Heart left ventricle (tissue), 16 donors: ENCODE data around the gene KRT15. TPM values are rescaled to one million over a fixed set of nuclear protein-coding genes. Genes with fewer than 3 reads are reported as not detected.

ENCODE experiments used
- ATAC-seq, 4 donors: fragments of 200-7000 bp; cut with Tn5 transposase; one replicate each; pipeline ENCODE4 v1.9.1; 2020 to 2022; ENCODE audit warnings: moderate library complexity in 4 of 4, mild to moderate bottlenecking in 3 of 4, moderate number of reproducible peaks in 1 of 4
- DNase-seq, 5 donors: peaks; one replicate each; pipeline ENCODE4 v3.0.0-alpha.2; 2020
- H3K27ac ChIP-seq, 12 donors: fragments of 200-600 bp; sonication (generic) in 4 of 12; one replicate each; pipeline versions ENCODE4 v1.5.0 to v1.8.0; 2016 to 2022; ENCODE audit warnings: mild to moderate bottlenecking in 2 of 12
- H3K27me3 ChIP-seq, 9 donors: fragments of 200-600 bp; sonication (generic) in 2 of 9; one replicate each; pipeline versions ENCODE4 v1.5.1 to v1.8.0; 2016 to 2022; ENCODE audit warnings: mild to moderate bottlenecking in 3 of 9
- H3K36me3 ChIP-seq, 9 donors: fragments of 200-600 bp; sonication (generic) in 2 of 9; one replicate each; pipeline versions ENCODE4 v1.5.0 to v1.8.0; 2018 to 2022; ENCODE audit warnings: mild to moderate bottlenecking in 2 of 9
- H3K4me1 ChIP-seq, 12 donors: fragments of 200-600 bp; sonication (generic) in 4 of 12; one replicate each; pipeline versions ENCODE4 v1.5.0 to v1.8.0; 2016 to 2022; ENCODE audit warnings: mild to moderate bottlenecking in 3 of 12
- H3K4me3 ChIP-seq, 12 donors: fragments of 200-600 bp; sonication (generic) in 4 of 12; one replicate each; pipeline versions ENCODE4 v1.5.0 to v1.8.0; 2017 to 2022; ENCODE audit warnings: mild to moderate bottlenecking in 9 of 12, moderate library complexity in 4 of 12
- H3K9me3 ChIP-seq, 12 donors: fragments of 200-600 bp; sonication (generic) in 4 of 12; one replicate each; pipeline versions ENCODE4 v1.5.0 to v1.8.0; 2016 to 2022; ENCODE audit warnings: mild to moderate bottlenecking in 1 of 12
- CTCF ChIP-seq, 12 donors: fragments of 200-600 bp; sonication (generic) in 4 of 12; IDR thresholded peaks; one replicate each; pipeline versions ENCODE4 v1.5.0 to v1.8.0; 2018 to 2022; ENCODE audit warnings: antibody characterized with exemption in 12 of 12, mild to moderate bottlenecking in 5 of 12
- POLR2A ChIP-seq, 2 donors: fragments of 450-650 bp; IDR thresholded peaks; one replicate each; pipeline ENCODE4 v1.6.1; 2017; ENCODE audit warnings: antibody characterized with exemption in 2 of 2, mild to moderate bottlenecking in 2 of 2, moderate library complexity in 2 of 2
- WGBS, 4 donors: extraction: QIAGEN DNeasy Blood & Tissue Kit in 2 of 4; methylation state at CpG; one replicate each; pipeline versions ENCODE4 v1.1.5 to v1.1.7; 2013 to 2018; 5-methylcytosine and 5-hydroxymethylcytosine counted together
- intact Hi-C, 10 donors: fragments of 100-400 bp; cut with DNase I; formaldehyde crosslinking; loops; one replicate each; pipeline versions ENCODE4 v1.11.1 to v1.14.2; 2022
- polyA plus RNA-seq, 2 donors: library from polyadenylated mRNA; stranded (reverse); fragments of 200-250 nt; gene quantifications; one replicate each; pipeline ENCODE4 v1.2.3, GENCODE V29; 2013
- total RNA-seq, 9 donors: library from RNA; depleted of rRNA in 2 of 9; stranded (reverse); fragments of >200 nt in 2 of 9; fragmentation: NEBNext Ultra II Directional in 3 of 9; extraction: Animal tissue kit (Norgen Biotek cat#: 25700) in 3 of 9; gene quantifications; one replicate each; pipeline versions ENCODE4 v1.1.0 to v1.2.4, GENCODE V29; 2016 to 2023
- donor health status: ischemic (EF 13 %, LVEDD 7.1; RV severe dilation, severe dysfunction).
- donor health status: healthy with polysubstance abuse.
- donor health status: DM: no; HTN: yes; CAD: no.
- donor health status: DM: no; HTN: no; CAD: no.
- donor health status: ischemic (EF 25% LVEDD 6.9; RV normal size, moderate dysfunction).
- donor health status: ischemic (EF 25% LVEDD 5.7; RV mildly dilated, moderate dysfunction).
- donor health status: healthy.
- donor health status: DM: yes; HTN: yes; CAD: no.
- donor health status: ischemic (EF 35%, LVEDD 5.7; RV mildly dilated, moderate dysfunction).
- donor health status: nonischemic (EF 11% LVEDD 7.7; RV severe dilation, severe dysfunction).
- donor health status: DM: yes; HTN: yes; CAD: no.
- donor health status: PGD.
- donor health status: ischemic (EF 29% LVEDD 5.4; RV normal size, mild dysfunction).
- donor health status: nonischemic (EF 23%, LVEDD 6.1; RV moderate dilation, normal function).

The KRT15 gene
- total and polyA plus RNA-seq, 11 donors: 0.14 to 0.36 TPM; not detected in 9

GRCh38 chr17:41500131-41500911 lies 18.4 kb downstream of the KRT15 start:
- Histone ChIP-seq H3K36me3 (no peaks in the 10 kb centered on the region), H3K27me3 (peaks cover 0 to 11% (median 0%) of the 10 kb centered on the region in 9 donors), H3K27ac (no peak overlapping the region), H3K4me1 (peaks cover 0 to 24% (median 0%) of the 10 kb centered on the region in 12 donors), H3K9me3 (no peaks in the 10 kb centered on the region), H3K4me3 (no peak overlapping the region)
- TF ChIP-seq POLR2A (IDR thresholded peaks at IDR 0.05): no peak
- TF ChIP-seq CTCF (IDR thresholded peaks at IDR 0.05): no peak
- intact Hi-C loops: no loop called here
- DNase-seq (no peak), ATAC-seq (no peak)
- 57 to 71% (median 59%) methylated on average over 15 of the region's 15 CpGs for WGBS, 4 donors

GRCh38 chr17:41499714-41500113 lies 19.0 kb downstream of the KRT15 start:
- TF ChIP-seq CTCF (IDR thresholded peaks at IDR 0.05): no peak
- TF ChIP-seq POLR2A (IDR thresholded peaks at IDR 0.05): no peak
- H3K27ac ChIP-seq: no peak overlapping the region
- ATAC-seq (no peak), DNase-seq (no peak)
- intact Hi-C loops: loop anchor here in 4 of 10 donors (5.0 to 10.0 kb wide), 3 partner anchors 95 to 595 kb away; no protein-coding TSS in a partner anchor
- H3K36me3 ChIP-seq: no peaks in the 10 kb centered on the region
- H3K4me3 ChIP-seq: no peak overlapping the region
- peaks cover 0 to 24% (median 0%) of the 10 kb centered on the region in 12 donors for H3K4me1 ChIP-seq
- 76 to 91% (median 79%) methylated on average over 5 of the region's 5 CpGs for WGBS, 4 donors
- H3K9me3 ChIP-seq: no peaks in the 10 kb centered on the region
- peaks cover 0 to 11% (median 0%) of the 10 kb centered on the region in 9 donors for H3K27me3 ChIP-seq

- Histone ChIP-seq H3K4me1 (peaks cover 0 to 27% (median 0%) of the 10 kb centered on the region in 12 donors), H3K4me3 (no peak overlapping the region), H3K27ac (peak overlapping the region in 1 of 12 donors; percentile 86), H3K9me3 (no peaks in the 10 kb centered on the region), H3K27me3 (peaks cover 0 to 7% (median 0%) of the 10 kb centered on the region in 9 donors), H3K36me3 (no peaks in the 10 kb centered on the region)
- no peak for TF ChIP-seq CTCF (IDR thresholded peaks at IDR 0.05)
- no peak for TF ChIP-seq POLR2A (IDR thresholded peaks at IDR 0.05)
- ATAC-seq (peak in 2 of 4 donors; percentile 14 to 33), DNase-seq (no peak)
- 61 to 68% (median 65%) methylated on average over 6 of the region's 6 CpGs for WGBS, 4 donors
- intact Hi-C loops: loop anchor here in 4 of 10 donors (5.0 to 10.0 kb wide), 3 partner anchors 93 to 593 kb away; no protein-coding TSS in a partner anchor
Observed at GRCh38 chr17:41498276-41498675, 20.4 kb downstream of the KRT15 start.

GRCh38 chr17:41496803-41497484 lies 21.7 kb downstream of the KRT15 start:
- Histone ChIP-seq H3K4me3 (no peak overlapping the region), H3K4me1 (peaks cover 0 to 40% (median 0%) of the 10 kb centered on the region in 12 donors), H3K27me3 (peaks cover 0 to 7% (median 0%) of the 10 kb centered on the region in 9 donors), H3K36me3 (no peaks in the 10 kb centered on the region), H3K27ac (peak overlapping the region in 1 of 12 donors; percentile 71), H3K9me3 (no peaks in the 10 kb centered on the region)
- 57 to 72% (median 59%) methylated on average over 9 to 12 of the region's 12 CpGs for WGBS, 4 donors
- ATAC-seq: peak; percentile 69 to 87 (median 86)
- DNase-seq: peak; percentile 52 to 79 (median 68)
- intact Hi-C loops: loop anchor here in 4 of 10 donors (5.0 to 10.0 kb wide), 3 partner anchors 92 to 592 kb away; no protein-coding TSS in a partner anchor
- TF ChIP-seq POLR2A (IDR thresholded peaks at IDR 0.05): no peak
- peak; percentile 19 to 66 (median 52) for TF ChIP-seq CTCF (IDR thresholded peaks at IDR 0.05)
